Endodermal cell (in vitro differentiated cells): ENCODE results near the gene HDLBP. TPM values are rescaled to one million over a fixed set of nuclear protein-coding genes. Genes with fewer than 3 reads are reported as not detected.

ENCODE experiments used
- DNase-seq: peaks from one replicate; pipeline ENCODE4 v3.0.0-alpha.2; 2017
- H3K27ac ChIP-seq: 2 replicates; pipeline ENCODE4 v1.5.1; 2013; ENCODE audit warnings: mild to moderate bottlenecking, low read depth, low read length, moderate library complexity
- H3K27me3 ChIP-seq: 2 replicates; pipeline ENCODE4 v1.6.1; 2013; ENCODE audit warnings: mild to moderate bottlenecking, low read length, moderate library complexity; ENCODE audit not compliant: insufficient read depth, control insufficient read depth, poor library complexity, severe bottlenecking
- H3K36me3 ChIP-seq: 2 replicates; pipeline ENCODE4 v1.7.0; 2013; ENCODE audit warnings: mild to moderate bottlenecking, low read length, moderate library complexity; ENCODE audit not compliant: control insufficient read depth, insufficient read depth
- H3K4me1 ChIP-seq: one replicate; pipeline ENCODE4 v1.7.0; 2013; ENCODE audit warnings: low read length; ENCODE audit not compliant: control insufficient read depth, insufficient read depth
- H3K4me3 ChIP-seq: 2 replicates; pipeline ENCODE4 v1.5.1; 2013; ENCODE audit warnings: mild to moderate bottlenecking, low read length, moderate library complexity
- H3K9ac ChIP-seq: 2 replicates; pipeline ENCODE4 v1.6.1; 2013; ENCODE audit warnings: mild to moderate bottlenecking, low read length, moderate library complexity; ENCODE audit not compliant: poor library complexity, severe bottlenecking; ENCODE audit errors: extremely low read depth
- H3K9me3 ChIP-seq: 2 replicates; pipeline ENCODE4 v1.6.1; 2013; ENCODE audit warnings: mild to moderate bottlenecking, low read length, moderate library complexity; ENCODE audit not compliant: control insufficient read depth
- H3K27ac Mint-ChIP-seq: 2 replicates; pipeline ENCODE4 v1.8.0; 2020; ENCODE audit warnings: mixed read lengths
- H3K27me3 Mint-ChIP-seq: 2 replicates; pipeline ENCODE4 v1.8.0; 2021; ENCODE audit warnings: mild to moderate bottlenecking, mixed read lengths; ENCODE audit not compliant: insufficient read depth
- H3K36me3 Mint-ChIP-seq: 2 replicates; pipeline ENCODE4 v1.8.0; 2020; ENCODE audit warnings: low read depth, mixed read lengths
- H3K4me1 Mint-ChIP-seq: 2 replicates; pipeline ENCODE4 v1.8.0; 2020; ENCODE audit warnings: mixed read lengths
- H3K4me3 Mint-ChIP-seq: 2 replicates; pipeline ENCODE4 v1.8.0; 2020; ENCODE audit warnings: mild to moderate bottlenecking, moderate library complexity, mixed read lengths
- H3K9me3 Mint-ChIP-seq: 2 replicates; pipeline ENCODE4 v1.8.0; 2020; ENCODE audit warnings: mild to moderate bottlenecking, mixed read lengths
- CTCF ChIP-seq: fragments of 200-600 bp; sonication (generic); conservative IDR thresholded peaks from 2 replicates; pipeline ENCODE4 v1.5.0; 2021; ENCODE audit warnings: antibody characterized with exemption, mild to moderate bottlenecking
- WGBS, 2 experiments: methylation state at CpG; one replicate each; pipeline versions ENCODE4 v1.1.5 to v1.1.7; 2013; ENCODE audit warnings: missing lambda C conversion rate in 2 of 2, mixed read lengths in 1 of 2; ENCODE audit not compliant: insufficient coverage in 1 of 2, insufficient read length in 1 of 2; 5-methylcytosine and 5-hydroxymethylcytosine counted together
- total RNA-seq, 2 donors: library from RNA; stranded (reverse); fragmentation: NEBNext Ultra II Directional in 1 of 2; extraction: Animal tissue kit (Norgen Biotek cat#: 25700) in 1 of 2; gene quantifications; 2 replicates in 1 of 2; 3 replicates in 1 of 2; pipeline ENCODE4 v1.2.1, GENCODE V29; 2021

Gene HDLBP
- total RNA-seq, 2 donors from 2014 or later = 344 to 374 TPM

GRCh38 chr2:241204010-241204384, 111.5 kb downstream of the HDLBP start:
- DNase-seq = no peak
- H3K9me3 Mint-ChIP-seq = no peaks in the 10 kb centered on the region
- Histone ChIP-seq H3K9me3 (no peaks in the 10 kb centered on the region), H3K27me3 (no peaks in the 10 kb centered on the region), H3K4me1 (no peaks in the 10 kb centered on the region), H3K36me3 (no peaks in the 10 kb centered on the region), H3K27ac (no peak overlapping the region), H3K4me3 (no peak overlapping the region), H3K9ac (no peak overlapping the region)
- no peak for TF ChIP-seq CTCF
- H3K4me1 Mint-ChIP-seq = no peaks in the 10 kb centered on the region
- no peak overlapping the region for H3K27ac Mint-ChIP-seq
- no peaks in the 10 kb centered on the region for H3K27me3 Mint-ChIP-seq
- H3K36me3 Mint-ChIP-seq = no peaks in the 10 kb centered on the region
- no peak overlapping the region for H3K4me3 Mint-ChIP-seq
- WGBS, 2 experiments = 85 to 89% methylated on average over 5 to 10 of the region's 10 CpGs

GRCh38 chr2:241203218-241204009, 112.1 kb downstream of the HDLBP start:
- no peak overlapping the region for H3K4me3 ChIP-seq
- DNase-seq = no peak
- Mint-ChIP-seq H3K4me3 (no peak overlapping the region), H3K27me3 (no peaks in the 10 kb centered on the region), H3K9me3 (no peaks in the 10 kb centered on the region), H3K27ac (no peak overlapping the region), H3K36me3 (no peaks in the 10 kb centered on the region), H3K4me1 (no peaks in the 10 kb centered on the region)
- no peaks in the 10 kb centered on the region for H3K36me3 ChIP-seq
- H3K27ac ChIP-seq = no peak overlapping the region
- H3K9me3 ChIP-seq = no peaks in the 10 kb centered on the region
- no peak overlapping the region for H3K9ac ChIP-seq
- H3K4me1 ChIP-seq = no peaks in the 10 kb centered on the region
- H3K27me3 ChIP-seq = no peaks in the 10 kb centered on the region
- 94 to 96% methylated on average over 12 to 27 of the region's 27 CpGs for whole genome bisulfite sequencing, 2 experiments
- TF ChIP-seq CTCF = no peak

GRCh38 chr2:241202681-241203080, 112.8 kb downstream of the HDLBP start:
- Histone ChIP-seq H3K9ac (no peak overlapping the region), H3K27ac (no peak overlapping the region), H3K9me3 (no peaks in the 10 kb centered on the region), H3K36me3 (no peaks in the 10 kb centered on the region), H3K4me1 (no peaks in the 10 kb centered on the region), H3K4me3 (no peak overlapping the region), H3K27me3 (no peaks in the 10 kb centered on the region)
- Mint-ChIP-seq H3K36me3 (no peaks in the 10 kb centered on the region), H3K9me3 (no peaks in the 10 kb centered on the region), H3K27me3 (no peaks in the 10 kb centered on the region), H3K4me1 (no peaks in the 10 kb centered on the region), H3K27ac (no peak overlapping the region), H3K4me3 (no peak overlapping the region)
- TF ChIP-seq CTCF = no peak
- DNase-seq = no peak
- WGBS, 2 experiments = 90 to 93% methylated on average over 3 to 9 of the region's 9 CpGs
